T-helper 17 cell (primary cell): ENCODE data around the gene TCF20. TPM values are rescaled to one million over a fixed set of nuclear protein-coding genes. Genes with fewer than 3 reads are reported as not detected.

Experiments
- ATAC-seq: fragments of 150-1000 bp; cut with Tn5 transposase; 2 replicates; pipeline ENCODE4 v1.10.0; 2021; ENCODE audit warnings: mild to moderate bottlenecking, moderate library complexity
- DNase-seq, 3 donors: peaks; one replicate each; pipeline versions ENCODE4 v3.0.0 to v3.0.0-alpha.2; 2020 to 2021
- H3K9me3 ChIP-seq: one replicate; pipeline ENCODE4 v1.7.0; 2013; ENCODE audit warnings: low read length, mild to moderate bottlenecking; ENCODE audit not compliant: control insufficient read depth, poor library complexity, severe bottlenecking
- H3K27ac Mint-ChIP-seq: one replicate; pipeline ENCODE4 v1.8.0; 2022; ENCODE audit warnings: mild to moderate bottlenecking, moderate library complexity, mixed read lengths
- H3K27me3 Mint-ChIP-seq: one replicate; pipeline ENCODE4 v1.8.0; 2022; ENCODE audit warnings: mixed read lengths
- H3K36me3 Mint-ChIP-seq: one replicate; pipeline ENCODE4 v1.8.0; 2022; ENCODE audit warnings: low read depth, mixed read lengths
- H3K4me1 Mint-ChIP-seq: one replicate; pipeline ENCODE4 v1.8.0; 2022; ENCODE audit warnings: mild to moderate bottlenecking, mixed read lengths
- H3K4me3 Mint-ChIP-seq: one replicate; pipeline ENCODE4 v1.8.0; 2022; ENCODE audit warnings: mild to moderate bottlenecking, moderate library complexity, mixed read lengths
- total RNA-seq, 4 donors: library from RNA in 2 of 4; stranded (reverse) in 2 of 4; gene quantifications; one replicate each; pipeline ENCODE4 v1.2.3 and lab custom pipeline; 2022 to 2026

The TCF20 gene
- total RNA-seq: 10 to 100 TPM; 68.7 to 81.9 TPM
- total RNA-seq (lab: John Stamatoyannopoulos, UW): 180 to 228 reads per million in 2 donors

DNA sequence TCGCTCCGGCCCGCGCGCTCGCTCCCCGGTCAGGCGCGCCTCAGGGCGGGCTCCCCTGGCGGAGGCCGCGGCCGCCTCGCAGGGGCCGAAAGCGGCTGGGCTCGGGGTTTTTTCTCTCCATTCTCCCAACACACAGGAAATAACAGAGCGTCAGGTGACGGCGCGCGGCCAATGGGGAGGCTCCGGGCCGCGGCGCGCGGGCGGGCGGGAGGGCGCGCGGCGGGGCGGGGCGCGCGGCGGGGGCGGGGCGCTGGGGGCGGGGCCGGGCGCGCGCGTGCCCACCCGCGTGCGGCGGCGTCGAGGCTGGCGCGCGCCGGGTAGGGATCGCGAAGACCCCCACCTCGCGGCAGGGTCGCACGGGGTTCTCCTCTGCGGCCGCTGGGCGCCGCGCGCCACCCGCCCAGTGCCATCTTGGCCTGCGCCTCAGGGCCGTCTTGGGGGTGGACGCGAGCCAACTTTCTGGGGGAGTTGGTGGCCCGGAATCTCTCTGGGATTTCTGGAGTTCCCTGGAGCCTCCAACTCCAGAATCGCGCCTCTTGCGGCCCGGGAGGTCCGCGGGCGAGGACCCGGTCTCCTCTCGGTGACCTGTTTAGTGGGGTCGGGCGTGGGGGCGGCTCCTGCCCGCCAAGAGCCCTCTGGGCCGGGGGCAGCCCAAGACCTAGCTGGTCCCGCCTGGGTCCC, at the start of gene TCF20:
Gene TCF20 (minus strand): TSS at position 144 of the 681 bp plus-strand sequence. CDS start 55,348 bp downstream, outside the sequence.
- Mint-ChIP-seq H3K27me3 (no peaks in the 10 kb centered on the region), H3K36me3 (no peaks in the 10 kb centered on the region), H3K4me3 (peak within 1 kb of the TSS; percentile 96), H3K27ac (peak within 1 kb of the TSS; percentile 93), H3K4me1 (peaks cover 19% of the 10 kb centered on the region)
- DNase-seq: peak; percentile 72 to 76 (median 73)
- peak; percentile 89 for ATAC-seq
- H3K9me3 ChIP-seq: no peaks in the 10 kb centered on the region

DNA sequence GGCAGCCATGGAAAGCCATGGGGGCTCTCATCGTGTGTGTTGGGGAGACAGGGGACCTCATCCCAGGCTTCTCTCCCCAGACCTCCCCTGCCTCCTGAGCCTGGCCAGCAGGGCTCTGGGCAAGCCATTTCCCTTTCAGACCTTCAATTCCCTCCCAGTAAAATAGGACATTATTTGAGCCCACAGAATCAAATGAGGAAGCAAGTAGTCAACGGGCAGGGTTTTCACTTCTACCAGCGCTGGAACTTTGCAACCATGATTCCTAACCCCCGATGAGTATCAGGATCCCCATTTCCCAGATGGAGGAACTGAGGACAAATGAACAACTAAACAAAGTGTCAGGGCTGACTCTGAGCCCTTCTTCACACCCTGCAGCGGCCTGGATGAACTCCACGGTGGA, 48.9 kb upstream of the TCF20 start:
- H3K4me3 Mint-ChIP-seq: no peak overlapping the region
- DNase-seq (no peak), ATAC-seq (no peak)
- H3K36me3 Mint-ChIP-seq: peaks cover 6% of the 10 kb centered on the region
- peaks cover 4% of the 10 kb centered on the region for H3K27me3 Mint-ChIP-seq
- no peaks in the 10 kb centered on the region for H3K9me3 ChIP-seq
- no peak overlapping the region for H3K27ac Mint-ChIP-seq
- peaks cover 31% of the 10 kb centered on the region for H3K4me1 Mint-ChIP-seq

GRCh38 chr22:42318967-42319366, 48.5 kb upstream of the TCF20 start:
- no peak overlapping the region for H3K27ac Mint-ChIP-seq
- H3K36me3 Mint-ChIP-seq: peaks cover 6% of the 10 kb centered on the region
- H3K4me1 Mint-ChIP-seq: peaks cover 30% of the 10 kb centered on the region
- ATAC-seq (no peak), DNase-seq (no peak)
- no peak overlapping the region for H3K4me3 Mint-ChIP-seq
- H3K27me3 Mint-ChIP-seq: peaks cover 4% of the 10 kb centered on the region
- H3K9me3 ChIP-seq: no peaks in the 10 kb centered on the region

DNA sequence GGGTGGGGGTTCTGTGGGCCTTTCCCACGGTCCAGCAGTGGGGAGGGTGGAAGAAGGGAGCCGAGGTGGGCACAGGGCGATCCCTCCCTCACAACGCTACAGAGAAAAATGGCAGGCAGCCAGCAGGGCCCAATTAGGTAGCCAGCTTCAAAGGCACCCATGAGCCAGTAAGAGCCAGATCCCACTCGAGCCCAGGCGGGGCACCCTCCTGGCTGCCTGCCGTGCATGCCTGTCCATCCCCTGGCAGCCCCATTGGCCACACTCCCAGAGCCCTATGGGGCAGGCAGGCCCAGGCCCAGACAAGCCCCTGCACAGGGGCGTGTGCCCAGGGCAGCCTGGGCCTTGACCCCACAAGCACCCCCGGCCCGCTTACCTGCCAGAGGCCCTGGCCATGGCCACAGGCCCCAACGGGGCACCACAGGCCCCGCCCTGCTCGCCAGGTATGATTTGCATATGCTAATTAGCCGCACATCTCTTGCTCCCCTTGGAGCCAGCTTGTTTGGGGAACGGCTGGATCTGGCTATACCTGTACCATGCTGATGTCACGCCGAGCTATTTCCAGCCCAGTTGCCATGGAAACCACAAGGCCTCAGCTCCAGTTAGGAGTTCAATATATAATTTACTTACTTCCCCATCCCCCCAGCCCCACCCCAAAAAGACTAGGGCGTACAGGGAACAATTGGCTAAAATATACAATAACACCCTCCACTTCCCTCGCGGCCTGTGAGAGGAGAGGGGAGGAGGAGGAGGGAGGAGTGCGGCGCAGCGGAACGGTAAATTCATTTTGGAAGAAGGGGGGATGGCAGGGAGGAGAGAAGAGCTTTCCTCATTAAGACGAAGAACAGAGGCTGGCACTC, 47.5 kb upstream of the TCF20 start:
- Mint-ChIP-seq H3K27me3 (peaks cover 4% of the 10 kb centered on the region), H3K4me1 (peaks cover 31% of the 10 kb centered on the region), H3K27ac (peak overlapping the region; percentile 41), H3K36me3 (peaks cover 6% of the 10 kb centered on the region), H3K4me3 (no peak overlapping the region)
- ATAC-seq: no peak
- no peaks in the 10 kb centered on the region for H3K9me3 ChIP-seq
- no peak for DNase-seq

GRCh38 chr22:42317008-42317407, 46.6 kb upstream of the TCF20 start:
- Mint-ChIP-seq H3K27ac (no peak overlapping the region), H3K4me3 (no peak overlapping the region), H3K36me3 (peaks cover 2% of the 10 kb centered on the region), H3K27me3 (peaks cover 4% of the 10 kb centered on the region), H3K4me1 (peaks cover 26% of the 10 kb centered on the region)
- peak; percentile 89 for ATAC-seq
- H3K9me3 ChIP-seq: no peaks in the 10 kb centered on the region
- no peak for DNase-seq

DNA sequence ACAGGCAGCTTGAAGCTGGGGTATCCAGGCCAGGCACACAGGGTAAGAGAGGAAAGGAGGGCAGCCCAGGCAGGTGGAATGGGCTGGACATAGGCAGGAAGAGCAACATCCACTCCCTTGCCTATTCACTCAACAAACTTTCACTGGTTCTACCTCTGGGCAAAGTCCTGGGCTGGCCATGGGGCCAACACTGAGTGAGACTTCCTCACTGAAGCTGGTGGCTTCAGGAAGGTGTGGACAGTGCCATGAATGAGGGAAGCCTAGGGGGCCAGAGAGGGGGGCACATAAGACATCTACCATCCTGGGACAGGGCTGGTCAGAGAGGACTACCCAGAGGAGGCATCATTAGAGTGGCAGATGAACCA, 44.9 kb upstream of the TCF20 start:
- ATAC-seq: no peak
- H3K27ac Mint-ChIP-seq: peak overlapping the region; percentile 93
- peaks cover 29% of the 10 kb centered on the region for H3K4me1 Mint-ChIP-seq

GRCh38 chr22:42314709-42315391, 44.4 kb upstream of the TCF20 start:
- H3K4me1 Mint-ChIP-seq: peaks cover 28% of the 10 kb centered on the region
- H3K4me3 Mint-ChIP-seq: peak overlapping the region; percentile 15
- DNase-seq (no peak), ATAC-seq (no peak)
- H3K9me3 ChIP-seq: no peaks in the 10 kb centered on the region
- H3K27ac Mint-ChIP-seq: peak overlapping the region; percentile 93
- H3K27me3 Mint-ChIP-seq: peaks cover 4% of the 10 kb centered on the region
- H3K36me3 Mint-ChIP-seq: peaks cover 2% of the 10 kb centered on the region

More for the DNA sequence above, 44.9 kb upstream of the TCF20 start:
- Mint-ChIP-seq H3K36me3 (peaks cover 2% of the 10 kb centered on the region), H3K4me3 (no peak overlapping the region), H3K27me3 (peaks cover 4% of the 10 kb centered on the region)
- no peak for DNase-seq
- H3K9me3 ChIP-seq: no peaks in the 10 kb centered on the region

GRCh38 chr22:42313804-42314581, 43.5 kb upstream of the TCF20 start:
- Mint-ChIP-seq H3K27me3 (peaks cover 4% of the 10 kb centered on the region), H3K36me3 (peaks cover 2% of the 10 kb centered on the region), H3K4me1 (peaks cover 32% of the 10 kb centered on the region), H3K4me3 (no peak overlapping the region), H3K27ac (peak overlapping the region; percentile 93)
- ATAC-seq (peak; percentile 67), DNase-seq (peak in 1 of 3 donors; percentile 30)
- no peaks in the 10 kb centered on the region for H3K9me3 ChIP-seq

DNA sequence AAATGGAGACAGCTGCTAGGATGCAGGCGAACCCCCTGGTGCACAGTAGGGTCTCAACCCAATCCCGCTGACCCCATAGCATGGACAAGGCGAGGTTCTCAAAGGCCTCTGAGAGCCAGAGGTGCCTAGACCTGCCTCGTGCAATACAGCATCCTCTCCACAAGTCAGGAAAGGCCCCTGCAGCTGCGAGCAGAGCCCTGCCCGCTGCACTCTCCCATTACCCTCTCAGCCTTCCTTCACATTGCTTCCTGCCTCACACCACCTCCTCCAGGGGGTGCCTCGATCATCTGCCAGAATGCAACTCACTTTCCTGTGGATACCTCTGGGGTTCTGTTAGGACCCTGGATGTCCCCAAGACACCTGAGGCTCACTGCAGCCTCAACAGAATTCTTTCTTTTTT, 42.8 kb upstream of the TCF20 start:
- Mint-ChIP-seq H3K4me3 (no peak overlapping the region), H3K4me1 (peaks cover 33% of the 10 kb centered on the region), H3K36me3 (peaks cover 2% of the 10 kb centered on the region), H3K27me3 (peaks cover 4% of the 10 kb centered on the region), H3K27ac (peak overlapping the region; percentile 93)
- ATAC-seq (no peak), DNase-seq (no peak)
- H3K9me3 ChIP-seq: no peaks in the 10 kb centered on the region

- H3K27ac Mint-ChIP-seq: peak overlapping the region; percentile 43
- H3K36me3 Mint-ChIP-seq: peaks cover under 1% of the 10 kb centered on the region
- peaks cover 4% of the 10 kb centered on the region for H3K27me3 Mint-ChIP-seq
- H3K4me1 Mint-ChIP-seq: peaks cover 33% of the 10 kb centered on the region
- no peak for DNase-seq
- ATAC-seq: no peak
- no peaks in the 10 kb centered on the region for H3K9me3 ChIP-seq
- no peak overlapping the region for H3K4me3 Mint-ChIP-seq
Measured at GRCh38 chr22:42310291-42311015, 40.0 kb upstream of the TCF20 start.

- no peaks in the 10 kb centered on the region for H3K27me3 Mint-ChIP-seq
- H3K4me3 Mint-ChIP-seq: no peak overlapping the region
- DNase-seq: no peak
- H3K9me3 ChIP-seq: no peaks in the 10 kb centered on the region
- no peaks in the 10 kb centered on the region for H3K36me3 Mint-ChIP-seq
- peak overlapping the region; percentile 43 for H3K27ac Mint-ChIP-seq
- no peak for ATAC-seq
- peaks cover 32% of the 10 kb centered on the region for H3K4me1 Mint-ChIP-seq
Measured at GRCh38 chr22:42309865-42310264, 39.4 kb upstream of the TCF20 start.

DNA sequence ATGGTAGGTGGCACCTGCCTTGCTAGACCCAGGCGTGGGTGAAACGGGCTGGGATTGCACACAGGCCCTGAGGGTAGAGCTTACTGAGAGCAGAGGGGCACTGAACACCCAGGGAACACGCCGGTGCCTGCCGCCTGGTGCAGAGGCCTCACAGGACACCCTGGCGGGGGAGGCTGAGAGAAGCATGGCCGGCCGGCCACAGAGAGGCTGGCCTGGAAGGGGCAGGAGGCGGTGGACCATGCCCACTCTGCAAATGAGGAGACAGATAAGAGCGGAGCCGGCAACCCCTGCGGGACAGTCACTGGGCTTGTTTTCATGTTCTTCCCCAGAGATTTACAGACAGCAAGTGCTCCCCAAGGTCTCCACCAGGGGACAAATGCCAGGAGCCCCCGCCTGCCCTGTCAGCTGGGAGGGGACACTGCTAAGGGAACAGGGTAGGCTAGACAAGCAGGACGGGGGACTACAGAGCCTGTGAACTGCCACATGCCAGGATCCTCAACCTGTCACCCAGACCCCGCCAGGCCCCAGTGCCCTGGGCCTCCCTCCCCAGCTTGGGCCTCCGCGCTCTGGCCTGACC, 38.5 kb upstream of the TCF20 start:
- H3K27ac Mint-ChIP-seq: no peak overlapping the region
- H3K36me3 Mint-ChIP-seq: no peaks in the 10 kb centered on the region
- no peaks in the 10 kb centered on the region for H3K9me3 ChIP-seq
- ATAC-seq: no peak
- peaks cover 36% of the 10 kb centered on the region for H3K4me1 Mint-ChIP-seq
- no peak for DNase-seq
- H3K4me3 Mint-ChIP-seq: no peak overlapping the region
- H3K27me3 Mint-ChIP-seq: no peaks in the 10 kb centered on the region
